OCI-LY7 (cell line): ENCODE results near the gene PMVK. TPM values are rescaled to one million over a fixed set of nuclear protein-coding genes. Genes with fewer than 3 reads are reported as not detected.

Source experiments
- BruUV-seq: library from RNA; stranded (reverse); fragments of 400-500 nt; replicated peaks from 2 replicates; lab custom pipeline; 2021; lab: Mats Ljungman, UMichigan
- CTCF ChIA-PET: fragments of 300-600 bp; sonication (Branson Sonifier 250); formaldehyde crosslinking; loops from one replicate; lab custom pipeline; 2022; ENCODE audit warnings: antibody characterized with exemption; ENCODE audit not compliant: unreplicated experiment; lab: Charles Lee
- POLR2A ChIA-PET: fragments of 300-600 bp; sonication (Branson Sonifier 250); formaldehyde crosslinking; loops from one replicate; lab custom pipeline; 2022; ENCODE audit warnings: antibody characterized with exemption; lab: Charles Lee
- DNase-seq: peaks from one replicate; pipeline ENCODE4 v3.0.0-alpha.2; 2015; ENCODE audit warnings: low spot score
- H2AFZ ChIP-seq: fragments of 200-600 bp; sonication (generic), shearing (Covaris generic); 2 replicates; pipeline ENCODE4 v1.6.1; 2014; ENCODE audit warnings: mild to moderate bottlenecking, antibody characterized with exemption, low read length, moderate library complexity
- H3K27ac ChIP-seq: fragments of 200-600 bp; sonication (generic); 2 replicates; pipeline ENCODE4 v1.5.1; 2014; ENCODE audit warnings: mixed run types, low read depth, mild to moderate bottlenecking, moderate library complexity, low read length, inconsistent platforms; ENCODE audit not compliant: poor library complexity, severe bottlenecking
- H3K36me3 ChIP-seq: fragments of 200-600 bp; sonication (generic); 2 replicates; pipeline ENCODE4 v1.6.1; 2014; ENCODE audit warnings: mild to moderate bottlenecking, antibody characterized with exemption, low read length, moderate library complexity, mixed read lengths; ENCODE audit not compliant: insufficient read depth
- H3K4me1 ChIP-seq: fragments of 200-600 bp; sonication (generic); 2 replicates; pipeline ENCODE4 v1.5.1; 2014; ENCODE audit warnings: mild to moderate bottlenecking, low read length; ENCODE audit not compliant: insufficient read depth, poor library complexity, severe bottlenecking
- H3K4me2 ChIP-seq: fragments of 200-600 bp; sonication (generic); 2 replicates; pipeline ENCODE4 v1.6.1; 2014; ENCODE audit warnings: mild to moderate bottlenecking, low read length
- H3K4me3 ChIP-seq: fragments of 200-600 bp; sonication (generic); 2 replicates; pipeline ENCODE4 v1.5.1; 2014; ENCODE audit warnings: mild to moderate bottlenecking, low read depth, low read length; ENCODE audit not compliant: poor library complexity, severe bottlenecking
- H3K79me2 ChIP-seq: fragments of 200-600 bp; sonication (generic); 2 replicates; pipeline ENCODE4 v1.6.1; 2016; ENCODE audit warnings: low read depth, mild to moderate bottlenecking, low read length, moderate library complexity, mixed read lengths; ENCODE audit not compliant: insufficient read depth
- H3K9me2 ChIP-seq: fragments of 200-600 bp; sonication (generic); 2 replicates; pipeline ENCODE4 v1.6.1; 2016; ENCODE audit warnings: mild to moderate bottlenecking, low read length, mixed read lengths; ENCODE audit not compliant: insufficient read depth
- H3K9me3 ChIP-seq: fragments of 200-600 bp; sonication (generic); 2 replicates; pipeline ENCODE4 v1.6.1; 2014; ENCODE audit warnings: mild to moderate bottlenecking, mixed run types, low read length, mixed read lengths
- H4K20me1 ChIP-seq: fragments of 200-600 bp; sonication (generic); 2 replicates; pipeline ENCODE4 v1.6.1; 2014; ENCODE audit warnings: mild to moderate bottlenecking, antibody characterized with exemption, low read length, moderate library complexity, mixed read lengths; ENCODE audit not compliant: insufficient read depth
- EZH2phosphoT487 ChIP-seq: fragments of 200-600 bp; sonication (generic); IDR thresholded peaks from 2 replicates; pipeline ENCODE4 v1.6.1; 2018; ENCODE audit warnings: low read depth, borderline replicate concordance, mild to moderate bottlenecking, mixed run types, antibody characterized with exemption, low read length, moderate library complexity, mixed read lengths
- intact Hi-C: fragments of 100-400 bp; cut with micrococcal nuclease; formaldehyde crosslinking; loops from one replicate; pipeline ENCODE4 v1.10.0; 2022; ENCODE audit not compliant: unreplicated experiment
- total RNA-seq, 2 experiments: library from RNA; depleted of rRNA in 1 of 2; stranded (reverse); fragments of >200 nt in 1 of 2; shearing (Covaris generic) in 1 of 2; gene quantifications; 2 replicates each; pipeline ENCODE4 v1.2.3, GENCODE V29; 2014 to 2022
- TF ChIP-seq, protein P1 (sequence below): fragments of 200-600 bp; sonication (generic); conservative IDR thresholded peaks from 2 replicates; pipeline ENCODE4 v1.5.1; 2014; ENCODE audit warnings: mild to moderate bottlenecking, antibody characterized with exemption, low read length, moderate library complexity, mixed read lengths

PMVK gene
- total RNA-seq, 2 experiments from 2014 or later: 16.3 to 54.0 TPM

DNA sequence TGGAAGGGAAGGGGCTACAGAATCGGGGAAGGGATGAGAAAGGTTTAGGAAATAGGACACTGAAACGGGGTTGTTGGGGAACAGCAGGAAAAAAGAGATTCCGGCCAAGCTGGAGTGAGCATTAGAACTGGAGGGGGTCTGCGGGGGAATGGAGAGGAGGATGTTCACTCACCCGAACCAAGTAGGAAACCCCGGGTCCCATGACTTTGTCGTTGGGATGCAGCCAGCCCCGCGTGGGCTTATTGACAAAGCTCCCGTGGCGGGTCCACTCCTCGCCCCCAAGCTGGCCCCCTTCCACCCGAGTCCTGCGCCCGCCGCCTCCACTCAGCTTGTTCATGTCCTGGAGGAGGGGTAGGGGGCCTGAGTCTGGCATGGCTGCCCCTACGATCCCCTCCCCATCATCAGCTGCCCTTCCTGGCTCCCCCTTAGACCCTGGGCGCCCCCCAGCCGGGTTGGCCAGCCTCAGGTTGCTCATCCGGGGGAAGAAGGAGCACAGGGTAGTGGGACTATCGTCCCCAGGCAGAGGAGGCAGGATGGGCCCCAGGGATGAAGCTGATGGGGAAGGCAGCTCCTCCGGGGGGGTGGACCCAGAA is 33.4 kb upstream of the PMVK start:
- CTCF ChIA-PET: no interaction called here
- H3K4me1 ChIP-seq: peaks cover 30% of the 10 kb centered on the region
- no TSS peak for BruUV-seq
- no peaks in the 10 kb centered on the region for H4K20me1 ChIP-seq
- peaks cover 59% of the 10 kb centered on the region for H3K36me3 ChIP-seq
- DNase-seq: no peak
- no peak overlapping the region for H3K4me3 ChIP-seq
- no peaks in the 10 kb centered on the region for H3K9me3 ChIP-seq
- intact Hi-C loops: no loop called here
- H3K9me2 ChIP-seq: no peaks in the 10 kb centered on the region
- TF ChIP-seq, protein P1, sequence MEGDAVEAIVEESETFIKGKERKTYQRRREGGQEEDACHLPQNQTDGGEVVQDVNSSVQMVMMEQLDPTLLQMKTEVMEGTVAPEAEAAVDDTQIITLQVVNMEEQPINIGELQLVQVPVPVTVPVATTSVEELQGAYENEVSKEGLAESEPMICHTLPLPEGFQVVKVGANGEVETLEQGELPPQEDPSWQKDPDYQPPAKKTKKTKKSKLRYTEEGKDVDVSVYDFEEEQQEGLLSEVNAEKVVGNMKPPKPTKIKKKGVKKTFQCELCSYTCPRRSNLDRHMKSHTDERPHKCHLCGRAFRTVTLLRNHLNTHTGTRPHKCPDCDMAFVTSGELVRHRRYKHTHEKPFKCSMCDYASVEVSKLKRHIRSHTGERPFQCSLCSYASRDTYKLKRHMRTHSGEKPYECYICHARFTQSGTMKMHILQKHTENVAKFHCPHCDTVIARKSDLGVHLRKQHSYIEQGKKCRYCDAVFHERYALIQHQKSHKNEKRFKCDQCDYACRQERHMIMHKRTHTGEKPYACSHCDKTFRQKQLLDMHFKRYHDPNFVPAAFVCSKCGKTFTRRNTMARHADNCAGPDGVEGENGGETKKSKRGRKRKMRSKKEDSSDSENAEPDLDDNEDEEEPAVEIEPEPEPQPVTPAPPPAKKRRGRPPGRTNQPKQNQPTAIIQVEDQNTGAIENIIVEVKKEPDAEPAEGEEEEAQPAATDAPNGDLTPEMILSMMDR: no peak
- TF ChIP-seq EZH2phosphoT487: no peak
- H3K79me2 ChIP-seq: peaks cover 36% of the 10 kb centered on the region
- POLR2A ChIA-PET: interaction anchor here (0.5 to 0.7 kb wide), 2 partner anchors 13 to 16 kb away, joined by 5 to 6 read pairs; partner anchors contain the start of gene FLAD1
- peak overlapping the region; percentile 59; the same call in 1 of the 2 replicates for H3K4me2 ChIP-seq
- H3K27ac ChIP-seq: no peak overlapping the region
- H2AFZ ChIP-seq: no peak overlapping the region

DNA sequence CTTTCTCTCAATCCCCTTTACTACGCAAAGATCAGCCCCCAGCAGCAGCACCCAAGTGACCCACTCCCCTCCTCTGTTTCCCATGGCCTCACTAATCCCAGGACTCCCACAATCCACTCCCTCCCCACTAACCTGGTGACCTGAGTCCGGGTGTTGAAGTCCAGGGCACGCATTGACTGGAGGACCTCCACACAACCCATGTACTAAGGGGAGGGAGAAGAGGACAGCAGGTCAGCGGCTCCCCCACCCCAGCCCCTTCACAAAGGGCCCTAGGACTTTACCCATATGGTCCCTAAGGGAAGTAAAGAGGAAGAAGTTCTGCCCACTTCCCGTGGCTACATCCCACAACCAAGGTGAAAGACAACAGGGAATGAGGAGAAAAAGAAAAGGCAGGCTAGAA is 32.7 kb upstream of the PMVK start:
- ChIA-PET POLR2A (interaction anchor here (0.7 kb wide), 1 partner anchor 16 kb away, joined by 6 read pairs; no protein-coding TSS in a partner anchor), CTCF (no interaction called here)
- Histone ChIP-seq H4K20me1 (no peaks in the 10 kb centered on the region), H3K27ac (no peak overlapping the region), H3K9me2 (no peaks in the 10 kb centered on the region), H3K79me2 (peaks cover 34% of the 10 kb centered on the region), H3K4me3 (no peak overlapping the region), H3K36me3 (peaks cover 65% of the 10 kb centered on the region), H3K4me1 (peaks cover 30% of the 10 kb centered on the region), H3K9me3 (no peaks in the 10 kb centered on the region), H3K4me2 (no peak overlapping the region), H2AFZ (no peak overlapping the region)
- intact Hi-C loops: no loop called here
- no TSS peak for BruUV-seq
- DNase-seq: no peak
- TF ChIP-seq EZH2phosphoT487: no peak
- TF ChIP-seq, protein P1: no peak

DNA sequence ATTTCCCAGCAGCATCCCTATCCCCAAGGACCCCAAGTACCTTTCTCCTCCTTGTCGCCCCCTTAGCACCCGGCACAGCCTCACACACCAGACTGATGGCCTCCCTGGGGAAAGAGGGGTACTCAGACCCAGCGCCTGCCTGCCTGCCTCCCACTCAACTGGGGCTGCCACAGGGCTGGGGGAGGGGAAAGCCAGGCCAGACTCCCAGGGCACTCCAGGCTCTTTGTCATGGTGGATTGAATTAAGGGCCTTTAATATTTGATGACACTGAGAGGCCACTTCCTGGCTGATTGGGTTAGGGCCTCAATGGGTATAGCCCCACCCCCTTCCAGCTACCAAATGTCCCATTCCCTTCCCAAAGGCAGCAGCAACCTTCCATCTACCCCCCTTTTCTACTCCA is 32.2 kb upstream of the PMVK start:
- no peaks in the 10 kb centered on the region for H4K20me1 ChIP-seq
- H3K9me3 ChIP-seq: no peaks in the 10 kb centered on the region
- H3K4me1 ChIP-seq: peaks cover 30% of the 10 kb centered on the region
- H3K4me2 ChIP-seq: no peak overlapping the region
- no peaks in the 10 kb centered on the region for H3K9me2 ChIP-seq
- intact Hi-C loops: no loop called here
- no peak overlapping the region for H2AFZ ChIP-seq
- H3K79me2 ChIP-seq: peaks cover 32% of the 10 kb centered on the region
- CTCF ChIA-PET: no interaction called here
- no peak overlapping the region for H3K4me3 ChIP-seq
- peaks cover 70% of the 10 kb centered on the region for H3K36me3 ChIP-seq
- no TSS peak for BruUV-seq
- no peak for DNase-seq
- POLR2A ChIA-PET: no interaction called here
- no peak overlapping the region for H3K27ac ChIP-seq
- no peak for TF ChIP-seq EZH2phosphoT487
- TF ChIP-seq, protein P1: no peak
